H1 (cell line): Measurements from ENCODE around the gene VPS51. TPM values are rescaled to one million over a fixed set of nuclear protein-coding genes. Genes with fewer than 3 reads are reported as not detected.

Source experiments
- ATF3 ChIP-seq: IDR thresholded peaks from 2 replicates; pipeline ENCODE4 v1.6.1; 2011; ENCODE audit warnings: low read depth, mild to moderate bottlenecking, low read length; ENCODE audit not compliant: insufficient read depth
- BACH1 ChIP-seq: IDR thresholded peaks from 2 replicates; pipeline ENCODE4 v1.6.1; 2012; ENCODE audit warnings: low read length, improper control_type of control experiment
- BCL11A ChIP-seq, 2 experiments: IDR thresholded peaks; one replicate each; pipeline ENCODE4 v1.6.1; 2011; ENCODE audit warnings: low read depth in 2 of 2, low read length in 2 of 2, mild to moderate bottlenecking in 2 of 2
- CBX8 ChIP-seq: fragments of 300-800, 300-1000 bp; sonication (generic); IDR thresholded peaks from 2 replicates; pipeline ENCODE4 v1.7.1; 2016; ENCODE audit warnings: low read depth, low read length, borderline replicate concordance
- CHD1 ChIP-seq: IDR thresholded peaks from 2 replicates; pipeline ENCODE4 v1.6.1; 2012; ENCODE audit warnings: low read depth, low read length, improper control_type of control experiment
- CHD2 ChIP-seq: IDR thresholded peaks from 2 replicates; pipeline ENCODE4 v1.6.1; 2012; ENCODE audit warnings: low read length, improper control_type of control experiment
- CREB1 ChIP-seq: IDR thresholded peaks from 2 replicates; pipeline ENCODE4 v1.6.1; 2012; ENCODE audit warnings: inconsistent platforms
- CTCF ChIP-seq, 3 experiments: IDR thresholded peaks; 1 replicate in 2 of 3; 2 replicates in 1 of 3; pipeline versions ENCODE4 v1.5.1 to v1.6.1; 2011; ENCODE audit warnings: low read length in 3 of 3, mild to moderate bottlenecking in 3 of 3, inconsistent platforms in 2 of 3, low read depth in 1 of 3, moderate library complexity in 1 of 3; ENCODE audit not compliant: insufficient read depth in 1 of 3; ENCODE audit errors: control extremely low read depth in 1 of 3
- EGR1 ChIP-seq: IDR thresholded peaks from 2 replicates; pipeline ENCODE4 v1.6.1; 2011; ENCODE audit warnings: low read depth, low read length, borderline replicate concordance
- FOSL1 ChIP-seq: IDR thresholded peaks from 2 replicates; pipeline ENCODE4 v1.6.1; 2011; ENCODE audit warnings: mild to moderate bottlenecking, low read depth, low read length, moderate library complexity; ENCODE audit not compliant: insufficient read depth
- GABPA ChIP-seq: IDR thresholded peaks from 2 replicates; pipeline ENCODE4 v1.6.1; 2011; ENCODE audit warnings: mild to moderate bottlenecking, low read length, moderate library complexity, borderline replicate concordance; ENCODE audit not compliant: insufficient read depth
- NANOG ChIP-seq: IDR thresholded peaks from 2 replicates; pipeline ENCODE4 v1.6.1; 2011; ENCODE audit warnings: low read length, low read depth, mild to moderate bottlenecking, inconsistent platforms; ENCODE audit not compliant: insufficient read depth, poor library complexity, severe bottlenecking
- PHF8 ChIP-seq: fragments of 200-600 bp; sonication (generic); conservative IDR thresholded peaks from 2 replicates; pipeline ENCODE4 v1.7.1; 2012; ENCODE audit warnings: low read depth, mild to moderate bottlenecking, inconsistent platforms, low read length, moderate library complexity
- POLR2A ChIP-seq, 2 experiments: IDR thresholded peaks; 1 replicate in 1 of 2; 2 replicates in 1 of 2; pipeline ENCODE4 v1.6.1; 2011; ENCODE audit warnings: low read depth in 2 of 2, low read length in 2 of 2, mild to moderate bottlenecking in 2 of 2; ENCODE audit errors: control extremely low read depth in 1 of 2
- RAD21 ChIP-seq, 2 experiments: IDR thresholded peaks in 1 of 2; conservative IDR thresholded peaks in 1 of 2; 2 replicates each; pipeline ENCODE4 v1.6.1; 2011; ENCODE audit warnings: low read depth in 2 of 2, low read length in 2 of 2, improper control_type of control experiment in 1 of 2, inconsistent platforms in 1 of 2, mild to moderate bottlenecking in 1 of 2, moderate library complexity in 1 of 2
- RNF2 ChIP-seq: fragments of 200-900, 300-1000 bp; sonication (generic); IDR thresholded peaks from 2 replicates; pipeline ENCODE4 v1.7.1; 2016; ENCODE audit warnings: borderline replicate concordance, low read depth, mild to moderate bottlenecking, antibody characterized with exemption, low read length; ENCODE audit not compliant: poor library complexity, severe bottlenecking; ENCODE audit errors: missing control alignments
- SIX5 ChIP-seq: IDR thresholded peaks from 2 replicates; pipeline ENCODE4 v1.6.1; 2011; ENCODE audit warnings: mild to moderate bottlenecking, low read depth, low read length
- SP1 ChIP-seq: IDR thresholded peaks from 2 replicates; pipeline ENCODE4 v1.6.1; 2011; ENCODE audit warnings: low read depth, low read length
- TAF7 ChIP-seq: optimal IDR thresholded peaks from 2 replicates; pipeline ENCODE3; 2011; ENCODE audit warnings: low read depth, mild to moderate bottlenecking, inconsistent platforms, low read length, moderate library complexity, borderline replicate concordance
- TBP ChIP-seq: IDR thresholded peaks from 2 replicates; pipeline ENCODE4 v1.6.1; 2011; ENCODE audit warnings: low read depth, low read length, improper control_type of control experiment
- polyA plus RNA-seq, 7 experiments: library from polyadenylated mRNA; depleted of rRNA in 3 of 7; stranded (reverse) in 5 of 7; unstranded in 2 of 7; fragments of >200 nt in 5 of 7; fragments of 200-250 nt in 2 of 7; gene quantifications; 1 replicate in 5 of 7; 2 replicates in 1 of 7; 4 replicates in 1 of 7; pipeline versions ENCODE4 v1.2.1 to v1.2.3, GENCODE V29; 2011 to 2013; ENCODE audit warnings: missing spikeins in 2 of 7, mixed read lengths in 2 of 7
- total RNA-seq: library from RNA; stranded (reverse); fragmentation: NEBNext Ultra II Directional; extraction: Animal tissue kit (Norgen Biotek cat#: 25700); gene quantifications from 2 replicates; pipeline ENCODE4 v1.2.1, GENCODE V29; 2021

Gene VPS51
- total and polyA plus RNA-seq, 2 of the 8 experiments (the other 6 are each of a cell fraction or from before 2014, with no cell fraction given), result 97.4 to 142 TPM

- TF ChIP-seq CTCF (IDR thresholded peaks at IDR 0.05; ENCODE audit: control extremely low read depth in 1 of 3, insufficient read depth in 1 of 3, low read depth in 1 of 3, low read length in 3 of 3), result no peak
- TF ChIP-seq SIX5, result no peak
- peak; percentile 95 for TF ChIP-seq TBP
- no peak for TF ChIP-seq CHD1
- TF ChIP-seq BACH1, result no peak
- TF ChIP-seq RNF2, result no peak
- peak; percentile 71 for TF ChIP-seq PHF8
- TF ChIP-seq EGR1, result 0 out of 2 replicates have a peak, but pooled peaks have one; percentile 3
- no peak for TF ChIP-seq RAD21 (IDR thresholded peaks at IDR 0.05 in 1 of 2, conservative IDR thresholded peaks at IDR 0.05 in 1 of 2; ENCODE audit: low read depth in 2 of 2, low read length in 2 of 2)
- TF ChIP-seq CHD2, result no peak
- TF ChIP-seq POLR2A (IDR thresholded peaks at IDR 0.05; ENCODE audit: control extremely low read depth in 1 of 2, low read depth in 2 of 2, low read length in 2 of 2), result peak in 1 of 2 experiments; percentile 91; a peak in 2 of 3 replicates
- no peak for TF ChIP-seq NANOG
- no peak for TF ChIP-seq GABPA
- TF ChIP-seq BCL11A (IDR thresholded peaks at IDR 0.05; ENCODE audit: low read depth in 2 of 2, low read length in 2 of 2), result no peak
- no peak for TF ChIP-seq CBX8
- TF ChIP-seq FOSL1, result no peak
- no peak for TF ChIP-seq ATF3
- TF ChIP-seq TAF7, result peak; percentile 90
- peak; percentile 66; the same call in 1 of the 2 replicates for TF ChIP-seq SP1
- TF ChIP-seq CREB1, result 0 out of 2 replicates have a peak, but pooled peaks have one; percentile 8
Measured at GRCh38 chr11:65111744-65112545, 15.9 kb downstream of the VPS51 start, which contains the start of gene TM7SF2 (continued).
